Smooth muscle cell (in vitro differentiated cells): ENCODE measurements around the gene STC2. TPM values are rescaled to one million over a fixed set of nuclear protein-coding genes. Genes with fewer than 3 reads are reported as not detected.

Experiments used
- DNase-seq: peaks from one replicate; lab custom pipeline; 2025; ENCODE audit not compliant: unreplicated experiment; lab: John Stamatoyannopoulos, UW
- H2AFZ ChIP-seq: fragments of 200-600 bp; sonication (generic); 2 replicates; pipeline ENCODE4 v1.6.0; 2016; ENCODE audit warnings: antibody characterized with exemption, low read depth, mild to moderate bottlenecking
- H3F3A ChIP-seq: fragments of 200-600 bp; sonication (generic); 2 replicates; pipeline ENCODE4 v1.6.0; 2017; ENCODE audit warnings: antibody characterized with exemption, low read depth
- H3K27ac ChIP-seq: fragments of 200-600 bp; sonication (generic); 2 replicates; pipeline ENCODE4 v1.5.1; 2016; ENCODE audit warnings: low read depth, mild to moderate bottlenecking
- H3K27me3 ChIP-seq: fragments of 200-600 bp; sonication (generic); 2 replicates; pipeline ENCODE4 v1.6.1; 2016; ENCODE audit warnings: low read depth, mild to moderate bottlenecking
- H3K36me3 ChIP-seq: fragments of 200-600 bp; sonication (generic); 2 replicates; pipeline ENCODE4 v1.5.1; 2016; ENCODE audit warnings: low read depth
- H3K4me1 ChIP-seq: fragments of 200-600 bp; sonication (generic); 2 replicates; pipeline ENCODE4 v1.5.1; 2016; ENCODE audit warnings: low read depth
- H3K4me2 ChIP-seq: fragments of 200-600 bp; sonication (generic); 2 replicates; pipeline ENCODE4 v1.6.0; 2016; ENCODE audit warnings: mild to moderate bottlenecking
- H3K4me3 ChIP-seq: fragments of 200-600 bp; sonication (generic); 2 replicates; pipeline ENCODE4 v1.5.1; 2016; ENCODE audit warnings: mild to moderate bottlenecking
- H3K79me2 ChIP-seq: fragments of 200-600 bp; sonication (generic); 2 replicates; pipeline ENCODE4 v1.6.0; 2016; ENCODE audit warnings: low read depth, mild to moderate bottlenecking
- H3K9ac ChIP-seq: fragments of 200-600 bp; sonication (generic); 2 replicates; pipeline ENCODE4 v1.6.0; 2016; ENCODE audit warnings: low read depth
- H3K9me3 ChIP-seq: fragments of 200-600 bp; sonication (generic); replicated peaks from 2 replicates; pipeline ENCODE4 v1.5.1; 2016; ENCODE audit warnings: low read depth
- H4K20me1 ChIP-seq: fragments of 200-600 bp; sonication (generic); 2 replicates; pipeline ENCODE4 v1.6.0; 2016; ENCODE audit warnings: low read depth
- WGBS: methylation state at CpG from one replicate; pipeline ENCODE4 v1.1.7; 2016; ENCODE audit warnings: low lambda C conversion rate; 5-methylcytosine and 5-hydroxymethylcytosine counted together
- polyA plus RNA-seq: library from polyadenylated mRNA; unstranded; fragments of >200 nt; fragmentation: Nextera tagmentation; extraction: Ambion mirVana; gene quantifications from 2 replicates; pipeline ENCODE4 v1.2.1, GENCODE V29; 2016
- total RNA-seq: library from RNA; depleted of rRNA; stranded (reverse); fragments of >200 nt; gene quantifications from 2 replicates; pipeline ENCODE4 v1.2.3, GENCODE V29; 2014
- TF ChIP-seq, protein P1 (sequence below): fragments of 200-600 bp; sonication (generic); IDR thresholded peaks from 2 replicates; pipeline ENCODE4 v1.5.1; 2017; ENCODE audit warnings: borderline replicate concordance, mild to moderate bottlenecking, antibody characterized with exemption; ENCODE audit not compliant: insufficient read depth, poor library complexity, severe bottlenecking

STC2 gene
- total and polyA plus RNA-seq, 2 experiments from 2014 or later, result 54.3 to 75.4 TPM

DNA sequence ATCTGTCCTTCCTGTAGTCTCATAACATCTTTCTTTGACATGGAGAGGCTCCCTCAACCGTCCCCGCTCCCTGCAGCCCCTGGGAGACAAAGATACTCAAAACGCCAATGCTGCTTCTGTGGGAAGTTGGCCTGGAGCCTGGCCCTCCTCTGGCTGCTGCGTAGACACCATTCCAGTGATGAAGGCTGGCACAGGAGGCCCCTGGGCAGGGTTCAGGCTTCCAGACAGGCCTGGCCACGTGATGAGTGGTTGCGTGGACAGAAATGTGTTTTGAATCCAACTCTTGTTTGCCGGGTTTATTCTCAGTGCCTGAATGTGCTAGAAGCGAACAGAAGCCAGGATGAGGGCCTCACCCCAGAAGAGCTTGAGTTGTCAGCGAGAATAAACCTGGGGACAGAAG, 50.0 kb downstream of the STC2 start:
- Histone ChIP-seq H3K27me3 (no peaks in the 10 kb centered on the region), H3K4me2 (no peak overlapping the region), H2AFZ (no peak overlapping the region), H3K4me3 (no peak overlapping the region), H3K79me2 (no peaks in the 10 kb centered on the region), H3K9me3 (no peaks in the 10 kb centered on the region), H3K4me1 (no peaks in the 10 kb centered on the region), H3F3A (no peaks in the 10 kb centered on the region), H3K9ac (no peak overlapping the region), H4K20me1 (no peaks in the 10 kb centered on the region), H3K27ac (no peak overlapping the region), H3K36me3 (no peaks in the 10 kb centered on the region)
- 85% methylated on average over 9 of the region's 9 CpGs for WGBS
- no peak for DNase-seq
- TF ChIP-seq, protein P1, sequence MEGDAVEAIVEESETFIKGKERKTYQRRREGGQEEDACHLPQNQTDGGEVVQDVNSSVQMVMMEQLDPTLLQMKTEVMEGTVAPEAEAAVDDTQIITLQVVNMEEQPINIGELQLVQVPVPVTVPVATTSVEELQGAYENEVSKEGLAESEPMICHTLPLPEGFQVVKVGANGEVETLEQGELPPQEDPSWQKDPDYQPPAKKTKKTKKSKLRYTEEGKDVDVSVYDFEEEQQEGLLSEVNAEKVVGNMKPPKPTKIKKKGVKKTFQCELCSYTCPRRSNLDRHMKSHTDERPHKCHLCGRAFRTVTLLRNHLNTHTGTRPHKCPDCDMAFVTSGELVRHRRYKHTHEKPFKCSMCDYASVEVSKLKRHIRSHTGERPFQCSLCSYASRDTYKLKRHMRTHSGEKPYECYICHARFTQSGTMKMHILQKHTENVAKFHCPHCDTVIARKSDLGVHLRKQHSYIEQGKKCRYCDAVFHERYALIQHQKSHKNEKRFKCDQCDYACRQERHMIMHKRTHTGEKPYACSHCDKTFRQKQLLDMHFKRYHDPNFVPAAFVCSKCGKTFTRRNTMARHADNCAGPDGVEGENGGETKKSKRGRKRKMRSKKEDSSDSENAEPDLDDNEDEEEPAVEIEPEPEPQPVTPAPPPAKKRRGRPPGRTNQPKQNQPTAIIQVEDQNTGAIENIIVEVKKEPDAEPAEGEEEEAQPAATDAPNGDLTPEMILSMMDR, result no peak

DNA sequence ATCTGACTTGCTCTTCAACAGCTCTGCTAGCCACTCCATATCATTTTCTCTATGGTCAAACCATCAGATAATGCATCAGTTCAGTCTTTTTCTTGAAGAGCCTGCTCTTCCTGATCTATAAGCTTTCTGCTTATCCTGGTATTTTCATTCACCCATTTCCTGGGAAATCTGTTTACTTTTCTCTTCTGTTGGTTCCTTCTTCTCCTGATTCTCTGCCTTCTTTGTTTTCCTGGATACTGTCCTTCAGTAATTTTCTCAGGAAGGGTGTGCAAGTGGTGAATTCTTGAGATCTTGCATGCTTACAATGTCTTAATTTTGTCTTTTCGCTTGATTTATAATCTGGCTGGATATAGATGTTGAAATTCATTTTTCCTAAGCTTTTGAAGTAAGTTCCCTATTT, 53.4 kb downstream of the STC2 start:
- H4K20me1 ChIP-seq, result no peaks in the 10 kb centered on the region
- H3F3A ChIP-seq, result no peaks in the 10 kb centered on the region
- H3K4me2 ChIP-seq, result no peak overlapping the region
- no peaks in the 10 kb centered on the region for H3K9me3 ChIP-seq
- no peak overlapping the region for H3K9ac ChIP-seq
- H3K4me1 ChIP-seq, result no peaks in the 10 kb centered on the region
- no peaks in the 10 kb centered on the region for H3K27me3 ChIP-seq
- H3K4me3 ChIP-seq, result no peak overlapping the region
- TF ChIP-seq, protein P1, result no peak
- H2AFZ ChIP-seq, result no peak overlapping the region
- H3K79me2 ChIP-seq, result no peaks in the 10 kb centered on the region
- no peak overlapping the region for H3K27ac ChIP-seq
- no peaks in the 10 kb centered on the region for H3K36me3 ChIP-seq
- 81% methylated on average over 1 of the region's 1 CpG for WGBS
- DNase-seq, result no peak

DNA sequence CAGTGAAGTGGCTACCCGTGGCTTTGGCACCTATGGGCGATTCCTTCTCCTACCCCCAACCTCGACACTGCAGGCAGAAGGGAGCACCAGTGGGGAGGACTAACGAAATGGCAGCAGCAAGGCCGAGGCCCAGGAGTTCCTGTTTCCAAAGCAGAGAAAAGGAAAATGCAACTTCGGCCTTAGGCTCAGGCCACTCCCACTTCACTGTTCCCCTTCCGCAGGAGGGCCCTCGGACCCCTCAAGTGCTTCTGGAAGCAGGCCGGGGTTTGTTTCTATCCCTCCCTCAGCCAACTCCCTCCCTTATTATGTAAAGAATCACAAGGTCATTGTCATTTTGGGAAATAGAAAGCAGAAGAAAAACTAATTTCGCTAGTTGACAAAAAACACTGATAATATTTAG, 56.8 kb downstream of the STC2 start:
- 86% methylated on average over 10 of the region's 10 CpGs for WGBS
- Histone ChIP-seq H3K36me3 (no peaks in the 10 kb centered on the region), H2AFZ (no peak overlapping the region), H3K79me2 (no peaks in the 10 kb centered on the region), H3K27ac (no peak overlapping the region), H3K4me1 (no peaks in the 10 kb centered on the region), H3K9me3 (no peaks in the 10 kb centered on the region), H3K4me3 (no peak overlapping the region), H3K27me3 (peaks cover 21% of the 10 kb centered on the region), H3F3A (no peaks in the 10 kb centered on the region), H3K9ac (no peak overlapping the region), H4K20me1 (no peaks in the 10 kb centered on the region), H3K4me2 (no peak overlapping the region)
- DNase-seq, result no peak
- TF ChIP-seq, protein P1, result no peak

DNA sequence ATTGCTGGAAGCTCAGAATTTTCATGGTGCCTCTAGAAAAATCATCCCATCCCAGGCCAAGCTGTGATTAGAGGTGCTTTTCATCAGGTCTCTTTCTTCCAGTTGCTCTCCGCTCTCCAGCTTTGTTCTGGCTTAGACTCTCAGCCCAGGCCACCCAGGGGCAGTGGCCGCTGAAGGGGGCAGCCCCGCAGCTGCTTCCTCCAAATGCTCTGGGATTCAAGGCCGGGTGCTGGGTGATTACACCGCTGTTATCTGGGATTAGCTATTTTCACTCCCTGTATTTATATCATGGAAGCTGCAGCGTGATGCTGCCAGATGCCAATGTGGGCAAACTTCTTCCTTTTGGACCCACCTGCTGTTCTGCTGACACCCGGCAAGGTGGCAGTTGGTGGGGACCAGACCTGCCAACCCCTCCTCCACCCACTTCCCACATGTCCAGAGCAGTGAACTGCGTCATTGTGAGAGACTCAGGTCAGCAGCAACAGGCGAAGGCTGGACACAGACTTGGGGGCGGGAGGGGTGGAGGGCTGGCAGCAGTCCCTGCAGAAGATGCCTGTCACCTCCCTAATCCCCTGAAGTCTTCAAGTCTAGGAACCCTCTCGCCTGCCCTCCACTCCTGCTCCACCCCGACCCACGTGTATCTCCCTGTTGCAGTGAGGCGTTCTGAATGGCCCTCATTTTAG, 59.3 kb downstream of the STC2 start:
- Histone ChIP-seq H3K4me3 (no peak overlapping the region), H4K20me1 (no peaks in the 10 kb centered on the region), H3K27me3 (peaks cover 31% of the 10 kb centered on the region), H3K9ac (no peak overlapping the region), H2AFZ (no peak overlapping the region), H3K79me2 (no peaks in the 10 kb centered on the region), H3F3A (no peaks in the 10 kb centered on the region), H3K4me2 (no peak overlapping the region), H3K36me3 (no peaks in the 10 kb centered on the region), H3K27ac (no peak overlapping the region), H3K9me3 (no peaks in the 10 kb centered on the region), H3K4me1 (no peaks in the 10 kb centered on the region)
- TF ChIP-seq, protein P1, result no peak
- DNase-seq, result no peak
- WGBS, result 56% methylated on average over 14 of the region's 14 CpGs
